Osteoblast (primary cell): ENCODE results near the gene CBLC. TPM values are rescaled to one million over a fixed set of nuclear protein-coding genes. Genes with fewer than 3 reads are reported as not detected.

ENCODE experiments used
- DNase-seq: peaks from one replicate; pipeline ENCODE4 v3.0.0; 2011; ENCODE audit warnings: low spot score, mixed read lengths; ENCODE audit not compliant: insufficient read length; ENCODE audit errors: missing footprints
- H2AFZ ChIP-seq: 2 replicates; pipeline ENCODE4 v1.6.0; 2011; ENCODE audit warnings: mild to moderate bottlenecking, low read length
- H3K27ac ChIP-seq: 2 replicates; pipeline ENCODE4 v1.5.1; 2011; ENCODE audit warnings: mild to moderate bottlenecking, low read depth, low read length, moderate library complexity
- H3K27me3 ChIP-seq: 2 replicates; pipeline ENCODE4 v1.6.0; 2012; ENCODE audit warnings: mild to moderate bottlenecking, control low read depth, inconsistent platforms, low read length, moderate library complexity; ENCODE audit not compliant: insufficient read depth
- H3K36me3 ChIP-seq: 2 replicates; pipeline ENCODE4 v1.5.1; 2011; ENCODE audit warnings: mild to moderate bottlenecking, low read length, control low read depth, moderate library complexity; ENCODE audit not compliant: insufficient read depth
- H3K4me1 ChIP-seq: 2 replicates; pipeline ENCODE4 v1.5.1; 2011; ENCODE audit warnings: mild to moderate bottlenecking, low read length, control low read depth, moderate library complexity; ENCODE audit not compliant: insufficient read depth
- H3K4me2 ChIP-seq: 2 replicates; pipeline ENCODE4 v1.6.0; 2011; ENCODE audit warnings: mild to moderate bottlenecking, low read length; ENCODE audit not compliant: insufficient read depth
- H3K4me3 ChIP-seq: fragments of 200-600 bp; sonication (generic); 3 replicates; pipeline ENCODE4 v1.5.1; 2012; ENCODE audit warnings: mild to moderate bottlenecking, low read length, inconsistent platforms; ENCODE audit not compliant: insufficient read depth
- H3K79me2 ChIP-seq: 2 replicates; pipeline ENCODE4 v1.6.0; 2012; ENCODE audit warnings: mild to moderate bottlenecking, low read length, control low read depth, inconsistent platforms; ENCODE audit not compliant: insufficient read depth
- H3K9me3 ChIP-seq: 2 replicates; pipeline ENCODE4 v1.5.1; 2011; ENCODE audit warnings: low read depth, low read length, control low read depth
- H4K20me1 ChIP-seq: 2 replicates; pipeline ENCODE4 v1.6.0; 2012; ENCODE audit warnings: mild to moderate bottlenecking, low read length, control low read depth; ENCODE audit not compliant: insufficient read depth
- total RNA-seq: library from RNA; depleted of rRNA; stranded (reverse); fragments of >200 nt; gene quantifications from 2 replicates; pipeline ENCODE4 v1.2.3, GENCODE V29; 2012
- TF ChIP-seq, protein P1 (sequence below): IDR thresholded peaks from 2 replicates; pipeline ENCODE4 v1.5.1; 2011; ENCODE audit warnings: mild to moderate bottlenecking, low read depth, low read length, moderate library complexity; ENCODE audit errors: extremely low read depth

The CBLC gene
- total RNA-seq, 1 donor, result not detected

DNA sequence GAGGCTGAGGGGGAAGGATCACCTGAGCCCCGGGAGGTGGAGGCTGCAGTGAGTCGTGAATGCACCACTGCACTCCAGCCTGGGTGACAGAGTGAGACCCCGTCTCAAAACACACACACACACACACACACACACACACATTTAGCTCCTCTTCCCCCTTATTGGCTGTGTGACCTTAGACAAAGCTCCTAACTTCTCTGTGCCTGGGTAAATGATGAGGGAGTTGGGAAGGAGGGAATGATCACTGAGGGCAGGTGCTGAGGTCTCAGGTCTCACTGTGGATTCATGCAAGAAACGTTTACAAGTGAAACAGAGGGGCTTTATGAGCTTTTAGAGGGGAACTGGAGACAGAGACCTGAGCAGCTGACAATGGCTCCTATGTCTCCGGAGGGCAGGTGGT, 46.1 kb upstream of the CBLC start:
- Histone ChIP-seq H3K27ac (no peak overlapping the region), H4K20me1 (no peaks in the 10 kb centered on the region), H3K9me3 (no peaks in the 10 kb centered on the region), H3K4me1 (peaks cover 8% of the 10 kb centered on the region), H3K4me2 (no peak overlapping the region), H2AFZ (no peak overlapping the region), H3K79me2 (no peaks in the 10 kb centered on the region), H3K27me3 (no peaks in the 10 kb centered on the region), H3K4me3 (no peak overlapping the region), H3K36me3 (no peaks in the 10 kb centered on the region)
- TF ChIP-seq, protein P1, sequence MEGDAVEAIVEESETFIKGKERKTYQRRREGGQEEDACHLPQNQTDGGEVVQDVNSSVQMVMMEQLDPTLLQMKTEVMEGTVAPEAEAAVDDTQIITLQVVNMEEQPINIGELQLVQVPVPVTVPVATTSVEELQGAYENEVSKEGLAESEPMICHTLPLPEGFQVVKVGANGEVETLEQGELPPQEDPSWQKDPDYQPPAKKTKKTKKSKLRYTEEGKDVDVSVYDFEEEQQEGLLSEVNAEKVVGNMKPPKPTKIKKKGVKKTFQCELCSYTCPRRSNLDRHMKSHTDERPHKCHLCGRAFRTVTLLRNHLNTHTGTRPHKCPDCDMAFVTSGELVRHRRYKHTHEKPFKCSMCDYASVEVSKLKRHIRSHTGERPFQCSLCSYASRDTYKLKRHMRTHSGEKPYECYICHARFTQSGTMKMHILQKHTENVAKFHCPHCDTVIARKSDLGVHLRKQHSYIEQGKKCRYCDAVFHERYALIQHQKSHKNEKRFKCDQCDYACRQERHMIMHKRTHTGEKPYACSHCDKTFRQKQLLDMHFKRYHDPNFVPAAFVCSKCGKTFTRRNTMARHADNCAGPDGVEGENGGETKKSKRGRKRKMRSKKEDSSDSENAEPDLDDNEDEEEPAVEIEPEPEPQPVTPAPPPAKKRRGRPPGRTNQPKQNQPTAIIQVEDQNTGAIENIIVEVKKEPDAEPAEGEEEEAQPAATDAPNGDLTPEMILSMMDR, result no peak
- DNase-seq, result no peak

GRCh38 chr19:44732235-44733014, 45.3 kb upstream of the CBLC start:
- no peak for DNase-seq
- Histone ChIP-seq H3K4me1 (peaks cover 15% of the 10 kb centered on the region), H3K4me3 (no peak overlapping the region), H3K79me2 (no peaks in the 10 kb centered on the region), H3K9me3 (no peaks in the 10 kb centered on the region), H3K27ac (no peak overlapping the region), H3K4me2 (no peak overlapping the region), H2AFZ (no peak overlapping the region), H3K27me3 (no peaks in the 10 kb centered on the region), H3K36me3 (no peaks in the 10 kb centered on the region), H4K20me1 (no peaks in the 10 kb centered on the region)
- TF ChIP-seq, protein P1, result no peak

GRCh38 chr19:44734357-44734756, 43.3 kb upstream of the CBLC start:
- Histone ChIP-seq H3K4me3 (no peak overlapping the region), H3K4me1 (peaks cover 35% of the 10 kb centered on the region), H4K20me1 (no peaks in the 10 kb centered on the region), H2AFZ (no peak overlapping the region), H3K27ac (no peak overlapping the region), H3K27me3 (no peaks in the 10 kb centered on the region), H3K79me2 (no peaks in the 10 kb centered on the region), H3K36me3 (no peaks in the 10 kb centered on the region), H3K9me3 (no peaks in the 10 kb centered on the region), H3K4me2 (no peak overlapping the region)
- no peak for DNase-seq
- TF ChIP-seq, protein P1, result no peak

DNA sequence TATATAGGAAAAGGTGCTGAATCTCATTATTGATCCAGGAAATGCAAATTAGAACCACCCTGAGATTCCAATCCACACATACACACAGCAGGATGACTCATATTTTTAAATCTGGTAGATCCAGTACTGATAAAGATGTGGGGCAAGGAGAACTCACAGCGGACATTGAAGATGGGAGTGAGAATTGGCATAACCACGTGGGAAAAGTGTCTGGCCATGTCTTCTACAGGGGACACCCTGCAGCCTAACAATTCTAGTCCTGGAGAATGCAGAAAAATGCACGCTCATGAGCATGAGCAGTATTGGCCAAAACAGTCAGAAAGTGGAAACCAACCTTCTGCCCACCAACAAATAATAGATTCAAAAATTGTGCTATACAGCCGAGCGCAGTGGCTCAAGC, 42.7 kb upstream of the CBLC start:
- Histone ChIP-seq H3K79me2 (no peaks in the 10 kb centered on the region), H4K20me1 (no peaks in the 10 kb centered on the region), H3K9me3 (no peaks in the 10 kb centered on the region), H3K27ac (no peak overlapping the region), H2AFZ (no peak overlapping the region), H3K4me2 (no peak overlapping the region), H3K4me3 (no peak overlapping the region), H3K36me3 (no peaks in the 10 kb centered on the region), H3K27me3 (no peaks in the 10 kb centered on the region), H3K4me1 (peaks cover 35% of the 10 kb centered on the region)
- no peak for DNase-seq
- TF ChIP-seq, protein P1, result no peak
